NCI-H2107 (cell line): Measurements from ENCODE around the gene DNAJC18.
"Not testable (repeated sequence)": the region's sequence is repeated elsewhere in the genome, so short reads cannot be mapped to it uniquely, and the experiment has no call there.

Source experiments
- DNase-seq: peaks from one replicate; lab custom pipeline; 2025; lab: John Stamatoyannopoulos, UW

DNAJC18 gene

DNA sequence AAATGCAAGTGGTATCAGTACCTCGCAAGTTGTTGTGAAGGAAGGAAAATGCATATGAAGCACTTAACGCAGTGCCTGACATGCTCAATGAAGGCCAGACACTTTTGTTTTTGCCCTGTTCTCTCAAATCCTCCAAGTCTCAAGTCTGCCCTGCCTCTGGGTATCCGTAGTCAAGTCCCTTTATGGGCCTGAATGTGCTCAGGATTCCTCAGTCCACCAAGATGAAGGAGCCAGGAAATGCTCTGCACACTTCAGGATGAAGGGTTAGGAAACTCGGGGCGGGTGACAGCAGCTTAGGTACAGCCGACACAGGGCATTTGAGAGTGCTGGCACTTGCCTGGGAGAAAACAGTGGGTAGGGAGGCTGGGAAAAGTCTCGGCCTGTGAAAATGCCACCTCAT lies 21.9 kb upstream of the DNAJC18 start:
- DNase-seq: no peak

DNA sequence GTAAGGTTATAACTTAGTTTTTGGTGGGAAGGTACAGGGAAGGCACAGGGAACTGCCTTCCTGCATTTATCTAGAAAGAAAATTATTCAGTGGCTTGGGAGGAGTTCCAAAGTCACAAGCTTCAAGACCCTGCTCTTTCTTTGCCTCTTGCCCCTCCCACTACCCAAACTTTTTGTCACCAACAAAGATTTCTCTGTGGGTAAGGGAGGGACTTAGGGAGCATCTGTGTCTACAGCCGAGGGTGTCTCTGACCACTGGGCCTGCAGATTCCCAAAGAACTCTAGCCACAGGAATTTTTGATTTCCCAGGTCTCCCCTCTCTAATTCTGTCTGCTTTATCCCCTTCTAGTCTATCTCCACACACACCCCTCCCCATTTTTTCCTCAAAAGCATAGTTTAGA lies 21.1 kb upstream of the DNAJC18 start:
- no peak for DNase-seq

DNA sequence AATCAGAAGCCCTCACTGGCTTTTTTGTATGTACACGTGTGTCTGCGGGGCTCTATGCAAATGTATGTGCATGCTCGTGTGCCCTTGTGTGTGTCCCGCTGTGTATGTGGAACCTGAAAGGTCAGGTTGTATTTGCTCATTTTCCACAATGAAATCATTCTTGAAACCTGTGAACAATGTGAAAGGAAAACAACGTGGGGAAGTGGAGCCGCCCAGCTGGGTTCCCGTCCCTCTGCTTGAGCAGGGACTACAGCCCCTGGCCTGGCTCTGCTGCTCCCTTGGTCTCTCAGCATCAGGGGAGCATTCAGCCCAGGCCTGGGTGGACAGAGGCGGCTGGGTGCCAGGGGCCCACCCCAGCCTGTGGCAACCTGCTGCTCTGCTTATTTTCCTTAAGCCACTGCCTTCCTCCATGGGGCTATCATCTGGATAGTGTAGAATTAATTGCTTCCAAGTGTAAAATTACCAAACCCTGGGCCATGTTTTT lies 20.2 kb upstream of the DNAJC18 start:
- DNase-seq: no peak

DNA sequence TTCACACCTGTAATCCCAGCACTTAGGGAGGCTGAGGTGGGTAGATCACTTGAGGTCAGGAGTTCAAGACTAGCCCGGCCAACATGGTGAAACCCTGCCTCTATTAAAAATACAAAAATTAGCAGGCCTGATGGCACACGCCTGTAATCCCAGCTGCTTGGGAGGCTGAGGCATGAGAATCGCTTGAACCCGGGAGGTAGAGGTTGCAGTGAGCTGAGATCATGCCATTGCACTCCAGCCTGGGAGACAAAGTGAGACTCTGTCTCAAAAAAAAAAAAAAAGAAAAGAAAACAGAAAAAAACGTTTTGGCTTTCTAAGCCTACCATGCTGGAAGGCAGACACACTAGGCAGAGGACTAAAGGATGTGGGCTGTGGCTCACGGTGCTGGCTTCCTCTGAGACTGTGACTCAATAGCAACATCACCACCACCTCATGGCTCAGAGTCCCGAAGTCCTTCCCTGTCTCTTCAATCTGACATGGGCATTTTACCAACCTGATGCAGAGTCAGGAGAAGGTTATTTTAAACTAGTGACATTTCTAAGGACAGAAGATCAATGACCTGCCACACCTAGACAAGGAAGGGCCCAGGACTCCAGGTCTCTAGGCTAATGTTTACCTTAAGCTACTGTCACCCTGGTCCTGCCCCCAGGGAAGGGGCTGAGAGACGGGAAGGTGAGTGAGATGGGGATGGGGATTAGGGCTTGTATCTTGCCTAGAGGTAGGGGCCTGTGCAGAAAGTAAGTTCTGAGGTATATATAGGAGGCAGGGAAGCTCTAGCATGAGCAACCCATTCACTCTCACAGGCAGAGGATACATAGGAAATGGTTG lies 19.5 kb upstream of the DNAJC18 start:
- DNase-seq: no peak

DNA sequence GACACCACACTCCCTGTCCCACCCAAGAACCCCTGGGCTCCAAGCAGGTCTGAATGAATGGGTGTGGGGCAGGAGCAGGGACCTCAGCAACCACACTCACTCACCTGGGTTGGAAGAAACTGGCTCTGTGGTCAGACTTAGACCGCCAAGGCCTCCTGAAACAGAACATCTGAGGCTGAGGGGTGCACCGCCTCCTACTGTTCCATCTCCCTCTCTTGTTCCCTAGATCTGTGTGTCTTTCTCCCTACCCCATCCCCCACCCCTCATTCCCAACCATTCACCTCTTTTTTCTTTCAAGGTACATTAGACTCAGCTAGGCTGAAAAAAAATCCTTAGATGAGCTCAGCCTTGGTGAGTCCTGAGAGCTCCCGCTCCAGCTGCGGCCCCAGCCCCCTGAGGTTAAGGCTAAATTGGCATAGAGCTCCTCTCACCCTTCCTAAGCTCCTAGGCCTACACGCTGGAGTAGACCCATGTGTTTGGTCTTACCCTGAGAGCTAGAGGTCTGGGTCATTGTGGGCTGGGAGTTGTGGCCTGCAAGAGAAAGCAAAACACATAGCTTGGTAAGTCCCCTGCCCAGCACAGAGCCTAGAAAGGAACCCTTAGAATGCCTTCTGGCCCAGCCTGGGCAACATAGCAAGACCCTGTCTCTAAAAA lies 18.5 kb upstream of the DNAJC18 start:
- DNase-seq: no peak

DNA sequence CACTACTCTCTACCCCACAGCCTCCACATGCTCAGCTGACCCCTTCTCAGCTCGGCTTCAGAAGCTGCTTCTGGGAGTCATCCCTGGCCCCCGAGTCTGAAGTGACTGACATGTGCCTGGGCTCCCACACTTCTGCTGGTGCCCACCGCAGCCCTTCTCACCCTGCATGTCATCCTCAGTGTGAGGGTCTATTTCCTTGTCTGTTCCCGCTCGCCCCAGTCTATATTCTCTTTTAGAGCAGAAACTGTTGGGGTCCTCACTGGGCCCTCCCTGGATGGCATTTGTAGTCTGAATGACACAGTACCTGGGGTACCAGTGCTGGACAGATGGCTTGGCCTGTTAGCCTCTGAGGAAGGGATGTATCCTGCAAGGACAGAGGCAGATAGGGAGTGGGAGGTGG lies 17.9 kb upstream of the DNAJC18 start:
- DNase-seq: no peak

DNA sequence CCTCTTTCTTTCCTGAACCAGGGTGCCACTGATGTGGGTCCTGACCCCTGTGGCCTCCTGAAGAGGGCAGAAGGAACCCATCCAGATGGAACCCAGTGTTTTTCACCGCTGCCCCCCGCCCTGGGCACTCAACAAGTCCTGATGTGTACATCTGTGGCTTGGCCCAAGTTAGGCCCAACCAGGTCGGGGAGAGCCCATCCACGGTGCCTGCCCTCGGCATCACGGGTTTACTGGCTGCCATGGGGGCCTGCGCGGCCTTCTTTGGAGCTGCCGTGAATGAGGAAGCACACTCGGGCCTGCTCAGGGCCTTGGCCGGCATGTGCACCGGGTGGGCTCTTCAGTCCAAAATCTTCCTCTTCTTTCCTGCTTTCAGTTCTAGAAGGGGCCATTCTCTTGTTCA lies 17.5 kb upstream of the DNAJC18 start:
- DNase-seq: no peak

DNA sequence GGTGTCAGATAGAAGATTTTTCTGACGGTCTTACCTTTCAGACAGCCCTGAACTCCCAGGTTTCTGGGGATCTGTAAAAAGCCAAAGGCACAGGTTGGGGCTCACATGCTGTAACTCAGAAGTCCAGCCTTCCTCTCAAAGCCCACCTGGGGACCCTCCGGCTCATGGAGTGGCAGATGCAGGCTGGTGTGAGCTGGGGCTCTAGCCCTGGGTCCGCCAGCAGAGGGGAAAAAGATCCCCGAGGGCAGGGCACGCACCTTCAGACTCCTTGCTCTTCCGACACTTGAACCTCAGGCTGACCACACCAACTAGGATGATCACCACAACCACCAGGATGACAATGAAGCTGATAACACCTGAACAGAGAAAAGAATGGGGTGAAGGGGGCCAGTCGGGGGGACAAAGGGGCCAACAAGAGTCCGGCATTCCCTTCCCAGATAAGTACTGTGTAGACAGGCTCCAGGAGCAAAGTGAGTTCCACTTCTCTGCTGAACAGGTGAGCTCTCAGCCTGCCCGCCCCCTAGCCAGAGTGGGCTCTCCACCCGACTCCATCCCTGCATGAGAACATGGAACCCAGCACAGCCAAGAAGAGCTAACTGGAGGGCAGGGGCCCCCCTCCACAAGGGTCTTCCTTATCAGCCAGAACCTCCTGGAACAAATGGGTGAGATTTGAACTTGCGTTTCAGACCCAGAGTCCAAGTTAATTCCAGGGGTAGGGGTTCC lies 15.4 kb upstream of the DNAJC18 start:
- DNase-seq: no peak

DNA sequence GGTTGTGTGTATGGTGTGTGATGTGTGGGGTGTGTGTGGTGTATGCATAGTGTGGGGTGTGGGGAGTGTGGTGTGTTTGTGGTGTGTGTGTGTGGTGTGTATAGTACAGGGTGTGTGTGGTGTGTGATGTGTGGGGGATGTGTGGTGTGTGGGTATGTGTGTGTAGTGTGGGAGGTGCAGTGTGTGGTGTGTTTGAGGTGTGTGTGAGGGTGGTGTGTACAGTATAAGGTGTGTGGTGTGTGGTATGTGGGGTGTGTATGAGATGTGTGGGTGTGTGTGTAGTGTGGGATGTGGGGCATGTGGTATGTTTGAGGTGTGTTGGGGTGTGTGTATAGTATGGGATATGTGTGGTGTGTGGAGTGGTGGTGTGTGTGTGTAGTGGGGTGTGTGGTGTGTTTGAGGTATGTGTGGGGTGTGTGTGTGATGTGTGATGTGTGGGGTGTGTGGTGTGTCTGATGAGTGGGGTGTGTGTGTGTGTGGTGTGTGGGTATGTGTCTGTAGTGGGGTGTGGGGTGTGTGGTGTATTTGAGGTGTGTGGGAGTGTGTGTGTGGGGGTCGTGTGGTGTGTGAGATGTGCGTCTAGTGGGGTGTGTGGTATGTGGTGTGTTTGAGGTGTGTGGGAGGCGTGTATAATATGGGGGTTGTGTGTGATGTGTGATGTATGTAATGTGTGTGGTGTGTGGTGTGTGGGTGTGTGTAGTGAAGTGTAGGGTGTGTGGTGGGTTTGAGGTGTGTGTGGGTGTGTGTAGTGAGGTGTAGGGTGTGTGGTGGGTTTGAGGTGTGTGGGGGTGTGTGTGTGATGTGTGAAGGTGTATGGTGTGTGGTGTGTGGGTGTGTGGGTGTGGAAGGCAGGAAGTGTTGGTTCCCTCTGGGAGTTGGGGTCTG lies 14.6 kb upstream of the DNAJC18 start:
- DNase-seq: no peak

DNA sequence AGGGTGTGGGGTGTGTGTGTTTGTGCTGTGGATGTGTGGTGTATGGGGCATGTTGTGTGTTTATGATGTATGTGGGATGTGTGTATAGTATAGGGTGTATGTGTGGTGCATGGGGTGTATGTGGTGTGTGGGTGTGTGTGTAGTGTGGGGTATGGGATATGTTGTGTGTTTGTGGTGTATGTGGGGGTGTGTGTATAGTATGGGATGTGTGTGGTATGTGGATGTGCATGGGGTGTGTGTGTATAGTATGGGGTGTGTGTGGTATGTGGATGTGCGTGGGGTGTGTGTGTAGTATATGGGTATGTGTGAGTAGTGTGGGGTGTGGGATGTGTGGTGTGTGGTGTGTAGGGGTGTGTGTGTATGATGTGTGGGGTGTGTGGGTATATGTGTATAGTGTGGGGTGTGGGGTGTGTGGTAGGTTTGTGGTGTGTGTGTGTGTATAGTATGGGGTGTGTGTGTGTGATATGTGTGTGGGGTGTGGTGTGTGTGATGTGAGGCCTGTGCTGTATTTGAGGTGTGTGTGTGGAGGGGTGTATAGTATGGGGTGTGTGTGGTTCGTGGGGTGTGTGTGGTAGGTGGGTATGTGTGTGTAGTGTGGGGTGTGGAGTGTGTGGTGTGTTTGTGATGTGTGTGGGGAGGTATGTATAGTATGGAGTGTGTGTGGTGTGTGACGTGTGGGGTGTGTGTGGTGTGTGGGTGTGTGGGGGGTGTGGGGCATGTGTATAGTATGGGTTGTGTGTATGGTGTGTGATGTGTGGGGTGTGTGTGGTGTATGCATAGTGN lies 12.7 kb upstream of the DNAJC18 start:
- no peak for DNase-seq

DNA sequence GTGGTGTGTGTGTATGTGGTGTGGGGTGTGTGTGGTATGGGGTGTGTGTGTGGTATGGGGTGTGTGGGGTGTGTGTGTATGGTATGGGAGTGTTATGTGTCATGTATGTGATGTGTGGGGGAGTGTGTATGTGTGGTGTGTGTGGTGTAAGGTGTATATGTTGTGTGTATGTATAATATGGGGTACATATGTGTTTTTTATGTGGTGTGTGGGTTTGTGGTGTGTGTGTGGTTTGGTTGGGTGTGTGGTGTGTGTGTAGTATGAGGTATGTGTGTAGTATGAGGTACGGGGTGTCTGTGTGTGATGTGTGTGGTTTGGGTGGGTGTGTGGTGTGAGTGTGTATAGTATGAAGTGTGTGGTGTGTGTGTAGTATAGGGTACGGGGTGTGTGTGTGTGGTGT lies 11.9 kb upstream of the DNAJC18 start:
- no peak for DNase-seq

DNA sequence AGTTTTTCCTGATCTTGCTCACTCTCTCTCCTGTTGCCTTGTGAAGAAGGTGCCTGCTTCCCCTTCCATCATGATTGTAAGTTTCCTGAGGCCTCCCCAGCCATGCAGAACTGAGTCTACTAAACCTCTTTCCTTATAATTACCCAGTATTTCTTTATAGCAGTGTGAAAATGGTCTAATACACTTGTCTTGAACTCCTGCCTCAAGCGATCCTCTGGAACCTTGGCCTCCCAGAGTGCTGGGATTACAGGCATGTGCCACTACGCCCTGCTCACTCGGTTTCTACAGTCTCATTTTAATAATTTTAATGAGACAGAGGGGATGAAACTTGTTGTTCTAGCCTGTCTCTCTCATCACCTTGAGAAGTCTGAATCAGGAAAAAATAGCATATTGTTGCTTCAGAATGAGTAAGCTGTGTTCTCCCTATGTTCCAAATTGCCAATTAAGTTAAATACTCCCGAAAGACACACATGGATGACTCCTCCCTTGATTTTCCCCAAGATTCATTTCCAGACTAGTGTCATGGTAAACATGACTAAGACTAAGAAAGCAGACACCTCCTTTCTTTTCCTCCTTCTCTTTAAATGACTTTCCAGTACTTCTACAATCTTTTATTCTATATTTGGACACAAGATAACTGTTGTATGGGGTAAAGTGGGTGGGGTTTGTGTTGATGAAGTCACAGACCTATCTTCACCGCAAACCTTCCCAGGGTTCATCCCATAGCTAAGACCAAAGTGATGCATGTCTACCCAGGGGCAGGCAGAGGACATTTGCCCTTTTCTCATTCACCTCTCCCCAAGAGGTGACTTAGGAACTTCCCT lies 7.8 kb upstream of the DNAJC18 start:
- DNase-seq: no peak

DNA sequence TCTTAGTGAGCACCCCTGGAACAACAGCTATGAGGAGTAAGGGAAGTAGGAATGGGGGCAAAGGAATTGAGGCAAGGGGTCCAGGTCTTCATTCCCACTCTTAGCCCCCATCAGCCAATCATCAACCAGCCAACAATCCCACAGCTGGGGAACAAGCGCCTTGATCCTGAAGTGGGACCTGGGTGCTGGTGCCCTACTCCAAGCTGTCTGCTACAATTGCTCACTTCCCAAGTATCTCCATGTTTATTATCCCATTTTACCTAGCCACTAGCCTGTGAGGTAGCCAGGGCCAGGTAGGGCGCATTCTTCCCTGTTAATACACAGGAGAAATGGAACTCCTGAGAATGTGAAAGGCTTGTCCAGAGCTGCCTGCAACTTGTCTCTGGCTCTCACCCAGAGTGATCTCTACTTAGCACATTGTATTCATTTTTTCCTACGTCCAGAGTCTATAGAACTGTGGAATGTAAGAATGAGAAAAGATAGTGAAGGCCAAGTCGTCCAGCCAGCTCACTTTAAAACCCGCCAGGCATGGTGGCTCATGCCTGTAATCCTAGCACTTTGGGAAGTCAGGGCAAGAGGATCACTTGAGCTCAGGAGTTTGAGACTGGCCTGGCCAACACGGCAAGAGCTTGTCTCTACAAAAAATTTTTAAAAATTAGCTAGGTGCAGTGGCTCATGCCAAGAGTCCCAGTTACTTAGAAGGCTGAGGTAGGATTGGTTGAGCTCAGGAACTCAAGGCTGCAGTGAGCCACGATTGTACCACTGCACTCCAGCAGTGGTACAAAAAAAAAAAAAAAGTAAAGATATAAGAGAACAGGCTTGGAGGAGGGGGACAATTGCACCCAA lies 6.2 kb upstream of the DNAJC18 start:
- no peak for DNase-seq

DNA sequence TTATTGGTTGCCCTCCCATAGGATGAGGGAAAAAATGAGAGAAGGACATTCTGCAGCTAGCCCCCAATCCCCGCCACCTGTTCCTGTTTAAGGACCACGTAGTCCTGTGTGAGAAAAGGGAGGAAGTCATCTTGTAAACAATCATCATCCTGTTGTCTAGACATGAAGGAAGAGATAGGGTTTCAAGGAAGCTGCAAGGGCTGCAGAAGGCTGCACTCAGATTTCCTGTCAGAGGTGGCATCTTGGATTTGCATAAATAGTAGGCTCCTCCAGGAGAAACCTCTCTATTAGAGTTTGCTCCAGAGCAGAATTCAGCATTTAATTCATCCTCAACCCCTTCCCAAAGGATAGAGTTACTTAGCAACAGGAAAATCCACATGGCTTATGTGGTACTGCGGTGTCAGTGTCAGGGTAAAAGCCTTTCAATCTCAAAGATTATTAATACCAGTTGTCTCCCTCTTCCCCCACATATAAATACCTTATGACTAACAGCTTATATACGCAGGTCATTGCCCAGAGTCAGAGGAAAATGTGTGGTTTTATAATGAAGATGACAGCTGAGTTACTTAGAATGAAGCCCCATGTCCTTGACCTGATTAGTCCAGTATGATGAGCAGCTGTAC lies 4.6 kb upstream of the DNAJC18 start:
- DNase-seq: no peak

DNA sequence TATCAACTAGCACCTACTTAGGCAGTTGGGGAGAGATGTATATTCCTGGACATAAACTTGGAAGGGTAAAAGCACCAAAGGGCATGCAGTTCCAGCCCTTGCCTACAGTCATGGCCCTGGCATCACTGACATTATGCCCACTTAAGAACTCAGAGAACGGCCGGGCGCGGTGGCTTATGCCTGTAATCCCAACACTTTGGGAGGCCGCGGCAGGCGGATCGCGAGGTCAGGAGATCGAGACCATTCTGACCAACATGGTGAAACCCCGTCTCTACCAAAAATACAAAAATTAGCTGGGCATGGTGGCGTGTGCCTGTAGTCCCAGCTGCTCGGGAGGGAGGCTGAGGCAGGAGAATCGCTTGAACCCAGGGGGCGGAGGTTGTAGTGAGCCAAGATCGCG lies 1.1 kb upstream of the DNAJC18 start:
- DNase-seq: not testable (repeated sequence)

DNA sequence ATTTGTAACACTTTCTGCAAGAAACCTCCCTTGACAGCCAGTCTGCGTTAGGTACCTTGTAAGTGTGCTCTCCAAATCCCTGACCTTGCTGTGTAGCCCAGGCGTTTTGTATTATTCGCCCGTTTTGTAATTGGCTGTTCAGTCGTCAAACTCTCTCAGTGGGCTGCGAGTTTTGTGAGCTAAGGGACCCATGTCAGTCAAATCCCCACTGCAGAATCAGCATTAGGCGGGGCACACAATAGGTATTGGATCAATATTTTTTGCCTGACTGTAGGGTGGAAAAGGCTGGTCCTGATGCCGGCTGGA lies 665 bp downstream of the DNAJC18 start:
- DNase-seq: no peak

DNA sequence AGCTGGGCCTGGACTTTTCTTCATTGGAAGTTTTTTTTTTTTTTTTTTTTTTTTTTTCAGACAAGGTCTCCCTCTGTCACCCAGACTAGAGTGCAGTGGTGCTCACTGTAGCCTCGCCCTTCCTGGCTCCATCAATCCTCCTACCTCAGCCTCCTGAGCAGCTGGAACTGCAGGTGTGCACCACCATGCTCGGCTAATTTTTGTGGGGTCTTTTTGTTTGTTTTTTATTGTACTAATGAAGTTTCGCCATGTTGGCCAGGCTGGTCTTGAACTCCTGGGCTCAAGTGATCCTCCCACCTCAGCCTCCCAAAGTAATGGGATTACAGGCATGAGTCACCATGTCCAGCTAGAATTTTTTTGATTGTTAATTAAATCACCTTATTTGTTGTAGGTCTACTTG lies 3.6 kb downstream of the DNAJC18 start:
- no peak for DNase-seq

DNA sequence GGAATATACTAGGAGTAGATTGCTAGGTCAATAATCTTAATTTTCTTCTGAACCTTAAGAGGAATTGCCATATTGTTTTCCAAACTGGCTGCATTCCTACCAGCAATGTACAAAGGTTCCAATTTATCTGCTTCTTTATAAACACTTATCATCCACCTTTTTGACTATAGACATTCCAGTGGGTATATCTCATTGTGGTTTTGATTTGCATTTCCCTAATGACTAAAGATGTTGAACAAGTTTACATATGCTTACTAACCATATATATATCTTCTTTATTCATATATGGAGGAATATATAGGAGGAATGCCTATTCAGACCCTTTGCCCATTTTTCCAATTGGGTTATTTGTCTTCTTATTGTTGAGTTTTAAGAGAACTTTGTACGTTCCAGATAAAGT lies 7.6 kb downstream of the DNAJC18 start:
- no peak for DNase-seq

DNA sequence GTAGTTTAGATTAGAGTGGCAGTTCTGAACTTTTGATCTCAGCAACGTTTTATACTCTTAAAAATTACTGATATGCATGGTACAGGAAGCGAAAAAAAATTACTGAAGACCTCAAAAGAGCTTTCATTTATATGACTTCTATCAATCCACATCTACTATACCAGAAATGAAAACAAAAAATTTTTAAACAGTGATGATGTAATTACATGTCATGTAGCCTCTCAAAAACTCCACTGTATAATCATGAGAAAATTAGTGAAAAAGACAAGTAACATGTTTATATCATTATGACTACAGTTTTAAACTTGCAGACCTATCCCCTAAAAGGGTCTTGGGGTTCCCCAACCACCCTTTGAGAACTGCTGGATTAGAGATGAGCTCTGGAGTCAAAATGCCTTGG lies 9.3 kb downstream of the DNAJC18 start:
- no peak for DNase-seq
